Activated T-cell treated with anti-CD3 and anti-CD28 coated beads, Interleukin-2, amount 50 U/mL, for 72 hours (primary cell): Measurements from ENCODE around the gene NAV2. TPM values are rescaled to one million over a fixed set of nuclear protein-coding genes. Genes with fewer than 3 reads are reported as not detected.

Experiments
- ATAC-seq, 2 donors: fragments of 150-1000 bp; cut with Tn5 transposase; replicated peaks in 1 of 2; 2 replicates each; pipeline ENCODE4 v1.10.0; 2021; ENCODE audit warnings: moderate library complexity in 2 of 2, mild to moderate bottlenecking in 1 of 2
- DNase-seq, 2 donors: peaks; one replicate each; pipeline ENCODE4 v3.0.0; 2021 to 2022; ENCODE audit warnings: mixed read lengths in 1 of 2
- H3K27ac Mint-ChIP-seq: one replicate; pipeline ENCODE4 v1.8.0; 2022; ENCODE audit warnings: mild to moderate bottlenecking, moderate library complexity, mixed read lengths
- H3K27me3 Mint-ChIP-seq: one replicate; pipeline ENCODE4 v1.8.0; 2022; ENCODE audit warnings: low read depth, mixed read lengths
- H3K36me3 Mint-ChIP-seq, 2 donors: one replicate each; pipeline ENCODE4 v1.8.0; 2022; ENCODE audit warnings: mixed read lengths in 2 of 2, mild to moderate bottlenecking in 1 of 2; ENCODE audit not compliant: insufficient read depth in 2 of 2
- H3K4me1 Mint-ChIP-seq: one replicate; pipeline ENCODE4 v1.8.0; 2022; ENCODE audit warnings: low read depth, mixed read lengths
- H3K4me3 Mint-ChIP-seq, 2 donors: one replicate each; pipeline ENCODE4 v1.8.0; 2022; ENCODE audit warnings: mild to moderate bottlenecking in 2 of 2, mixed read lengths in 2 of 2, moderate library complexity in 2 of 2
- H3K9me3 Mint-ChIP-seq, 2 donors: one replicate each; pipeline ENCODE4 v1.8.0; 2022; ENCODE audit warnings: mixed read lengths in 2 of 2
- total RNA-seq, 2 donors: library from RNA; stranded (reverse); gene quantifications; one replicate each; pipeline ENCODE4 v1.2.3, GENCODE V29; 2022

NAV2 gene
- total RNA-seq, 2 donors from 2014 or later, result 1.8 to 2.0 TPM

DNA sequence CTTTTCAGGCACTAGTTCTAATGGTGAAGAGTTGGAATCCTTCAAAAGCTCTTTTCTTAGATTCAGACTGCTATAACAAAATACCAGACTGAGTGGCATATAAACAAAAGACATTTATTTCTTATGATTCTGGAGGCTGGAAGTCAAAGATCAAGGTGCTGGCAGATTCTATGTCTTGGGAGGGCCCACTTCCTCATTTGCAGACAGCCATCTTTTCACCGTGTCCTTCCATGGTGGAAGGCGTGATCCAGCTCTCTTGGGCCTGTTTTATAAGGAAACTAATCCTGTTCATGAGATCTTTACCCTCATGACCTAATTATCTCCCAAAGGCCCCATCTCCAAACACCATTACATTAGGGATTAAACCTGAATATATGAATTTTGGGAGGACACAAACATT, 124.0 kb downstream of the NAV2 start:
- no peaks in the 10 kb centered on the region for H3K4me1 Mint-ChIP-seq
- ATAC-seq (no peak), DNase-seq (no peak)
- H3K27ac Mint-ChIP-seq, result no peak overlapping the region
- H3K27me3 Mint-ChIP-seq, result no peaks in the 10 kb centered on the region
- H3K9me3 Mint-ChIP-seq, result peaks cover 2 to 5% of the 10 kb centered on the region in 2 donors
- peaks cover 0 to 1% of the 10 kb centered on the region in 2 donors for H3K36me3 Mint-ChIP-seq
- H3K4me3 Mint-ChIP-seq, result no peak overlapping the region

DNA sequence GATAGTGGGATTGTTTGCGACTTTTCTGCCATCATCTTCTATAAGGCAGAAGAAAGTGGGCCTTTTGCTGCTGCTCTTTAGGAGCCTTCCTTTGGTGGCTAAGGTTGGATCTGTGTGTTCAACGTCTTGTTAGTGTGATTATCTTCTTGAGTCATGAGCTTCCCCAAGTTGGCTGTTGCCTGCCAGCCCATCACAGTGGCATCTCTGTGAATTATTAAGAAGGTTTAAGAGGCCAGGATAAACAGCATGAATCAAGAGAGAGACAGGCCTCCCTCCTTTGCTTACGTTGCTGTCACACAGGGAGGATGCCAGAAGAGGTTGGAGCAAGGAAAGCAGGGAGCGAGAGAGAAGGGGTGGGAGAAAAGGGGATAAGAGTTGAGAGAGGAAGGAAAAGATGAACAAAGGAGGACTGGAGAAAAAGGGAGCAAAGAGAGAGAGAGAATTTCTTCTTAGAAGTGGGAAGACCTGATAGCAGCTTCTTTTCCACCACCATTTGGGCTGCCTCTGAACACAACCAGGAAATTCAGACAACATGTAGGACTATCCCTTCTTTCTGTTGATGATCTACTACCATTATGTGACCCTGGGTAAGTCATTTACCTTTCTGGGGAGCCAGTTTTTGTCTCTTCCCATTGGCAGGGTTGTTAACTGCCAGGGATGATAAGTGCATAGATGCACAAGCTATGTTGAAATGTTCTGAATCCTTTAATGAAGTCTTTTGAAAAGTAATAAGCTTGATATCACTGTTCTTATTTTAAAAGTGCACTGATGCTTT, 126.5 kb downstream of the NAV2 start:
- Mint-ChIP-seq H3K36me3 (peaks cover 0 to 1% of the 10 kb centered on the region in 2 donors), H3K4me3 (no peak overlapping the region), H3K4me1 (no peaks in the 10 kb centered on the region), H3K9me3 (peaks cover 0 to 2% of the 10 kb centered on the region in 2 donors), H3K27me3 (peaks cover 7% of the 10 kb centered on the region), H3K27ac (no peak overlapping the region)
- ATAC-seq (no peak), DNase-seq (no peak)

DNA sequence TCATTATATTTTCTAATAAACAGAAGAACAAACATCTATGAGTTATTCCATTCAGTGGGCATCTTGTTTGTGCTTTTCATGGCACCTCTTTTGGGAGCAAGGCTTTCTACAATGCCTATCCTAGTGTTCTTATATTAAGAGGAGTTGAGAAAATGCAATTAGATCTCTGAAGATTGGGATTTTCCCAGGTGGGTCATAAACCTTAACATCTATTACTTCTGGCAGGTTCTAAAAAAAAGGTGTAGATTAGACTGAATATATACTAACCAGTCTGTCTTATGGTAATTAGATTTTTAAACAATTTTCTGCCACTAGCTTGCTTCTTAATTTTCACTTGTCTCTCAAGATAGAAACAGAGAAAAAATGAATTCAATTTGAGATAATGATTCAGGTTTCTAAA, 128.3 kb downstream of the NAV2 start:
- peaks cover 0 to 1% of the 10 kb centered on the region in 2 donors for H3K36me3 Mint-ChIP-seq

DNA sequence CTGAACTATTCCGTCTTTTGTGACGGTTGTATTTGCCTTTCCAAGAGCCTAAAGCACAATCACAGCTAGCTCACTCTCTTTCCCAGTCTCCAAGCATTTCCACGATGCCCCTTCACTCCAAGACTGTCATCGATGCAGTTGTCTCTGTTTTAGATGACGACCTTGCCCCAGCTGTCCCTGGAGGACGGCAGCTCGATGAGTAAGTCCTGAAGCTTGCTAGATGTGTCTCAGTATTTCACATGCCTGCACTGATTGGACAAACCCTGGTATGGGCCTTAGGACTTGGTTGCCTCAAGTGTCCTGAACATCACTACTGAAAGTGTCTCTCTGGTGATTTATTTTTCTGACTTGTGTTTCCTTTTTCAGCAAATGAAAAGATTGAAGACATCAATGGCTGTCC, 129.9 kb downstream of the NAV2 start:
- no peak overlapping the region for H3K4me3 Mint-ChIP-seq
- no peaks in the 10 kb centered on the region for H3K9me3 Mint-ChIP-seq
- H3K27ac Mint-ChIP-seq, result no peak overlapping the region
- peaks cover 22% of the 10 kb centered on the region for H3K27me3 Mint-ChIP-seq
- ATAC-seq, result no peak
- H3K36me3 Mint-ChIP-seq, result no peaks in the 10 kb centered on the region
- no peaks in the 10 kb centered on the region for H3K4me1 Mint-ChIP-seq
- no peak for DNase-seq

More for the DNA sequence above, 128.3 kb downstream of the NAV2 start:
- peaks cover 20% of the 10 kb centered on the region for H3K27me3 Mint-ChIP-seq
- H3K4me1 Mint-ChIP-seq, result no peaks in the 10 kb centered on the region
- peaks cover 0 to 2% of the 10 kb centered on the region in 2 donors for H3K9me3 Mint-ChIP-seq
- no peak overlapping the region for H3K4me3 Mint-ChIP-seq
- DNase-seq (no peak), ATAC-seq (no peak)
- no peak overlapping the region for H3K27ac Mint-ChIP-seq

DNA sequence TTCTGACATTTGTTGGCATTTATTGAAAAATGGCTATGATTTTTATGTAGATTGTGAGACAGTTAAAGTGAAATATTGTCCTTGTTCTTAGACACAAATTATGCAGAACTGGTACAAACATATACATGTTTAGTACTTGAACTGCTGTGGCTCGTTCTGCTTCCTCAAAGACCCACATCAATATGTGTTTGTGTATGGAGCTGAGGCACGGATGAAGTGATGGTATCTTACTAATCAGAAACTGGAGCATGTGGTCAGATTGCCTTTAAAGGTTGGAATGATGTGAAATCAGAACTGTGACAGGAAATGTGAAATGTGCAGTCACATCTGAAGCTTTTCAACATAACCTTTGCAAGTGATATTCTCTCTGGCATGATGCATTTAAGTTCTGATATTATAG, 130.4 kb downstream of the NAV2 start:
- ATAC-seq, result peak in 1 of 2 donors; percentile 62
- no peak for DNase-seq
- Mint-ChIP-seq H3K4me1 (no peaks in the 10 kb centered on the region), H3K27me3 (peaks cover 22% of the 10 kb centered on the region), H3K9me3 (no peaks in the 10 kb centered on the region), H3K27ac (no peak overlapping the region), H3K36me3 (no peaks in the 10 kb centered on the region), H3K4me3 (no peak overlapping the region)

DNA sequence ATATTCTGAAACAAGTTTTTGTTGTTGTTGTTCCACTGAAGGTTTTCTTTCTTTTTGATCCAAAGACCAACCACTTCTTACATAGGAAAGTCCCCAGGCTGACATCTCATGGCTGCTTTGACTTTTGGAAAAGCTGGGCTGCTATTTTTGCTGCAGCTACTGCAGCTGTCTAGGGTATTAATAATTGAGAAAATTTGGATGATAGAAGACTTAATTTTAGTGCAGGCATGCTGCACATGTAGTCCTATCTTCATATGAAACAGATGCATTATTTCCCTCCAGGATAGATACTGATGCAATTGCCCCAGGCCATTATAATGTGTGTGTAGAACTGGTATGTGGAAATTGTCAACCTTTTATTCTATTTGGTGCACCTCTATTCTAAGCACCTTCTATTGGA, 131.4 kb downstream of the NAV2 start:
- no peak overlapping the region for H3K4me3 Mint-ChIP-seq
- DNase-seq, result no peak
- H3K27me3 Mint-ChIP-seq, result peaks cover 25% of the 10 kb centered on the region
- H3K4me1 Mint-ChIP-seq, result no peaks in the 10 kb centered on the region
- H3K27ac Mint-ChIP-seq, result no peak overlapping the region
- no peaks in the 10 kb centered on the region for H3K36me3 Mint-ChIP-seq
- no peak for ATAC-seq
- H3K9me3 Mint-ChIP-seq, result no peaks in the 10 kb centered on the region

DNA sequence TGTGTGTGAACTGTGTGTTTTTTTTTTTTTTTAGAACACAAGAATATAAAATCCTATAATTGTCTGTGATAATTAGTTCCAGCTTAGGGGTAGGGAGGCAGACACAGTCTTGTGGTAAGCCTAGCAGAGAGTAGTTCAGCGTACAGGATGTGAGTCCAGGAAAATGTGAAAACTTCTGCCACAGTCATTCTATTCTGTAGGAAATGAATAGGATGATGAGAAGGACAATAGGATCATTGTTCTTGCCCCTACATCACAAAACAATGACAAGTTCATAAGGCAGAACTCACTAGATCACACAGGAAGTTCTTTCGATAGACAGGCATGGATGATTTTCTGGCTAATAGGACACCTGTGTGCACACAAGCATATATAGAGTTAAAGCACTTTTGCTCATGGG, 132.2 kb downstream of the NAV2 start:
- Mint-ChIP-seq H3K27ac (no peak overlapping the region), H3K36me3 (no peaks in the 10 kb centered on the region)

DNA sequence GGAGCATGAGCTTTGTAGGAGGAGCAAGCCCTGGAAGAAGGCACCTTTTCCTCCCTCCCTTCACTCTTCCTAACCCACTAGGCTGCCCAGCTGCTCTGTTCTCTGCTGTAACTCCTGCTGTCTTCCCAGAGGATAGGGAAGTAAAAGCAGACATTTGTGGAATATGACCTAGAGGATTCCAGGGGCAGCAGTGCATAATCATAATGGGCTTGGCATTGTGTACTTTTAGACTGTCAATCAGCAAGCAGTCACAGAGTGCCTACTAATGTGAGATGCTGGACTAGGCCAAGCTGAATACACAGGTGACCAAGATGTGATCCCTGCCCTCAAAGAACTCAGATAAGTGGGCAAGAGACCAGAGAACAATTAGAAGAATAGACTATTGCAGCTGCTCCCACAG, 133.0 kb downstream of the NAV2 start:
- no peak for DNase-seq
- Mint-ChIP-seq H3K36me3 (no peaks in the 10 kb centered on the region), H3K9me3 (no peaks in the 10 kb centered on the region)

More for the DNA sequence above, 132.2 kb downstream of the NAV2 start:
- no peak for DNase-seq
- no peak for ATAC-seq
- Mint-ChIP-seq H3K4me1 (no peaks in the 10 kb centered on the region), H3K4me3 (no peak overlapping the region), H3K27me3 (peaks cover 28% of the 10 kb centered on the region), H3K9me3 (no peaks in the 10 kb centered on the region)

DNA sequence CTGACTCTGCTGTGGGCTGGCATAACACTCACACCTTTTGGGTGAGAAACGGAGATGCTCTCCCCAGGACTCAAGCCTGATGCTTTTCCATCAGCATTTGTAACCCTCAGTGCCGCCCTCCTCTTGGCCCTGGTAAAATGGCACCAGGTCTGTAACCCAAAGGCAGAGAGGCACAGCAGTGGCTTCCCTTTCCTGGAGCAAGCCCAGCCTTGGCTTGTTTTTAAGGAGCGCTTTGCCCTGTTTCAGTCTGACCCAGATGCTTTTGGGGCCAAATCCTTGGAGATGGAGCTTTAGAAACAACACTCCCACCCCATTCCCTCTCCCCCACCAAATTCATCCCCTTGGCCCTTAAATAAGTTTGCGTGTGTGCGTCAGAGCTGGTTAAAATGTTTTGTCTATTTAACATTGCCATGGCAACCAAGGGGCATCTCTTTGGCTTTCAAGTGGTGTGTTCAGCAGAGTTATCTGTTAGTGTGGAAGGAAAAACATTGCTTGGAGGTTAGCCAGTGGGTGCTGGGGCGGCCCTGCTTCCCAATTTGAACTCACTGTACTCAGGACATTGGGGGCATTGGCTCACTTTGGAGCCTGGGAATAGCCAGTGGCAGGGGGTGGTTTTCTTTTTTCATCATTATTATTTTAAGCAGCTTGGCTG, 134.1 kb downstream of the NAV2 start:
- no peak overlapping the region for H3K27ac Mint-ChIP-seq
- peaks cover 2% of the 10 kb centered on the region in 2 donors for H3K9me3 Mint-ChIP-seq
- DNase-seq (no peak), ATAC-seq (no peak)
- H3K27me3 Mint-ChIP-seq, result peaks cover 28% of the 10 kb centered on the region
- no peak overlapping the region for H3K4me3 Mint-ChIP-seq
- no peaks in the 10 kb centered on the region for H3K4me1 Mint-ChIP-seq
- peaks cover 0 to 1% of the 10 kb centered on the region in 2 donors for H3K36me3 Mint-ChIP-seq

More for the DNA sequence above, 133.0 kb downstream of the NAV2 start:
- no peak overlapping the region for H3K27ac Mint-ChIP-seq
- H3K27me3 Mint-ChIP-seq, result peaks cover 28% of the 10 kb centered on the region
- no peak for ATAC-seq
- H3K4me1 Mint-ChIP-seq, result no peaks in the 10 kb centered on the region
- H3K4me3 Mint-ChIP-seq, result no peak overlapping the region

DNA sequence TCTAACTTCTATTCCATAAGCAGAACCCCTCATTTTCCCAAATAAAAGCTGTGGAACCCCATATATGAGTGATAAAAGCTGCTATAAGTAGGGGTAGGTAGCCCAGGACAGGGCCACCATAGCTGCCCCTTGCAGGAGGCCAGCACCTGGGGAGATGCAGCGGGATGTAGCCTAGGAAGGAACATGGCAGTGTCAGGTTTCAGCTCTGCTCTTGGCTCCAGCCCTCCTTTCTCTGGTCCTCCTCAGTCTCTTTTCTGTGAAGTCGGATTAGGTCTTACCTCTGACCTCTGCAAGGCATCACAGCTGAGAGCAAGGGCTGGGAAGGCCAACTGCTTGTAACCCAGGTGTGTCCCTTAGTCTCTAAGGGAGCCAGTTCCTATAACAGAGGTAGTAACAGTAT, 135.6 kb downstream of the NAV2 start:
- peaks cover 2 to 3% of the 10 kb centered on the region in 2 donors for H3K9me3 Mint-ChIP-seq
- H3K27ac Mint-ChIP-seq, result no peak overlapping the region
- no peak for DNase-seq
- no peaks in the 10 kb centered on the region for H3K4me1 Mint-ChIP-seq
- peaks cover 20% of the 10 kb centered on the region for H3K27me3 Mint-ChIP-seq
- peaks cover 0 to 1% of the 10 kb centered on the region in 2 donors for H3K36me3 Mint-ChIP-seq
- no peak for ATAC-seq
- H3K4me3 Mint-ChIP-seq, result no peak overlapping the region

DNA sequence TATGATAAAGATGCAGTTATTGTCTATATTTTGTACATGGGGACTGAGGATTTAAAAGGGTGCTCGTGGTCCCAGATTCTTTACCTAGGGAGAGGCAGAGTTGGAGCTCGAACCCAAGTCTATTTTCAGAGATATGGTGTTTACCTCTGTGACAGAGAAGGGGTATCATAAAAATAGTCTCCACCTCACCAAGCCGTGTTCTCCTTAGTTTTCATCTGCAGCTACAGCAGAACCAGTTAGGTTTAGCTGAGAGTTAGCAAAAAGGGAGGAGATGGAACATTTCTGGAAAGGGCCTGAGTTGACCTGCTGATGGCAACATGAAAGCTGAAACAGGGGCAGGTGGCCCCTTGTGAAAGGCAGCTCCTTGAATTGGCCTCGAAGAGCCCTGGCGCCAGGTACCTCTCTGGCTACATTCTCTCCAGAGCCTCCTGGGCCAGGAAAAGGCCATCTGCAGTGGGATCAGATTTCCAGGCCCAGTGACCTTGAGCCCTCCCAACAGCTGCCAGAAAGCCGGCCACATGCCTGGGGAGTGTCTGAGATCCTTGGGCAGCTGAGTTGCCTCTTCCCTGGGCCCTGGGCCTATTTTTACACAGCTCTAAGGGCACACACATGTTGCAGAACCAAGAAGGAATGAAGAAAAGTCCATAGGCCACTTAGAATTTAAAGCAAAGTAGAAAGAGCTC, 136.6 kb downstream of the NAV2 start:
- peaks cover 2 to 3% of the 10 kb centered on the region in 2 donors for H3K9me3 Mint-ChIP-seq
- no peak overlapping the region for H3K4me3 Mint-ChIP-seq
- peaks cover 20% of the 10 kb centered on the region for H3K27me3 Mint-ChIP-seq

DNA sequence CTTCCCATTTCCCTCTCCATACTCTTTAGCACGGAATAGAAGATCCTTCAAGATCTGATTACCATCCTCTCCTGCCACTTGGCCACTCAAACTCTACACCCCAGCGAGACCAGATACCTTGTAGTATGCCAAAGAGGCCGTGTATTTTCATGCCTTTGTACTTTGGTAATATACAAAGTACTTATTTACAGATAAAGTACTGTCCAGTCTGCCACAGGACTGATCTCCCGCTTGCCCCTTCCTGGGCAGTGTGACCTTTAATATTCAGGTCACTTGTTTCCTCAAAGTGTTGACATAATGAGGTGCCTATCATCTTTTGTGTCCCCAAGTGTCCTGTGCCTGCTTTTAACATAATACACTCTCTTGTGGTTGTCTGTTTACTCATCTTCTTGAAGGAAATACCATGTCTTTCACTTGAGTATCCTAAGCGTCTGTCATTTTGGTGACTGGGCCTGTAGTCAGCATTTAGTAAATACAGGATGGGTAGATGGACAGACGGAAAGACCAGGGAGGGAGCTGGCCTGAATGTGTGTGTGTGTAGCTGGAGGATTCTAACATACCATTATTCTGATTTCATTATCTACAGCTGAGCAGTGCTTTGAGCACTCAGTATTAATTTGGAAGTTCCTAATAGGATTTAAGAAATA, 137.4 kb downstream of the NAV2 start:
- no peaks in the 10 kb centered on the region for H3K4me1 Mint-ChIP-seq
- ATAC-seq (no peak), DNase-seq (no peak)
- H3K9me3 Mint-ChIP-seq, result peaks cover 2 to 3% of the 10 kb centered on the region in 2 donors
- H3K36me3 Mint-ChIP-seq, result peaks cover 0 to 1% of the 10 kb centered on the region in 2 donors
- no peak overlapping the region for H3K4me3 Mint-ChIP-seq
- no peak overlapping the region for H3K27ac Mint-ChIP-seq
- H3K27me3 Mint-ChIP-seq, result peaks cover 16% of the 10 kb centered on the region

More for the DNA sequence above, 136.6 kb downstream of the NAV2 start:
- no peak for ATAC-seq
- peaks cover 0 to 1% of the 10 kb centered on the region in 2 donors for H3K36me3 Mint-ChIP-seq
- H3K4me1 Mint-ChIP-seq, result no peaks in the 10 kb centered on the region
- DNase-seq, result no peak
- H3K27ac Mint-ChIP-seq, result no peak overlapping the region

DNA sequence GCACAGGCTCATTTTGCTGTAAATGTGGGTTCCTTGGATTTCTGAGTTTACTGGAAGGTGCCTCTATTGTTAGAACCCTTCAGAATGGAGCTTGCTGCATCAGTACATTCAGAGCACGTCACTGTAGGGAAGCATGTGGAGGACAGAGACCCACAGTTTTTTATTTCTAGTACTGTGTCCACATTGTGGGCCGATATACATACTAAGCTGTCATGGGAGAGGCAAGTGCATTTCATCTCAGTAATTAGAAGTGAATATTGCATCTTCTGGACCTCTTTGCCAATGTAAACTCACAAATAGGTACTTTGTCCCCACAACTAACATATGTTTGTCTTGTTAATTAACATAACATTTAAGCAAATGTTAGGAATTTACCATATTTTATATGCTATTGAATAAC, 139.7 kb downstream of the NAV2 start:
- Mint-ChIP-seq H3K9me3 (peaks cover 2 to 3% of the 10 kb centered on the region in 2 donors), H3K36me3 (peaks cover 0 to 1% of the 10 kb centered on the region in 2 donors), H3K27ac (no peak overlapping the region), H3K4me1 (no peaks in the 10 kb centered on the region), H3K27me3 (peaks cover 5% of the 10 kb centered on the region), H3K4me3 (no peak overlapping the region)
- no peak for ATAC-seq
- DNase-seq, result no peak
